Liver (tissue), 9 donors: ENCODE measurements around the gene GJB1. TPM values are rescaled to one million over a fixed set of nuclear protein-coding genes. Genes with fewer than 3 reads are reported as not detected.

Experiments
- DNase-seq: peaks from one replicate; pipeline ENCODE4 v3.0.0-alpha.2; 2017; ENCODE audit warnings: low spot score
- H3K27ac ChIP-seq, 2 donors: one replicate each; pipeline ENCODE4 v1.7.0; 2013; ENCODE audit warnings: inconsistent platforms in 2 of 2, low read length in 2 of 2, control low read depth in 1 of 2, low read depth in 1 of 2, mild to moderate bottlenecking in 1 of 2
- H3K27me3 ChIP-seq, 4 donors: one replicate each; pipeline versions ENCODE4 v1.6.1 to v1.7.0; 2013; ENCODE audit warnings: low read length in 3 of 4, inconsistent platforms in 1 of 4, mild to moderate bottlenecking in 1 of 4, moderate library complexity in 1 of 4; ENCODE audit not compliant: control insufficient read depth in 4 of 4, insufficient read depth in 4 of 4
- H3K36me3 ChIP-seq, 4 donors: one replicate each; pipeline versions ENCODE4 v1.6.1 to v1.7.0; 2013; ENCODE audit warnings: low read length in 3 of 4, mild to moderate bottlenecking in 3 of 4, low read depth in 1 of 4, moderate library complexity in 1 of 4; ENCODE audit not compliant: control insufficient read depth in 4 of 4, insufficient read depth in 3 of 4
- H3K4me1 ChIP-seq, 4 donors: one replicate each; pipeline versions ENCODE4 v1.6.1 to v1.7.0; 2013; ENCODE audit warnings: low read length in 3 of 4, mild to moderate bottlenecking in 3 of 4, moderate library complexity in 1 of 4; ENCODE audit not compliant: control insufficient read depth in 4 of 4, insufficient read depth in 4 of 4
- H3K4me3 ChIP-seq, 3 donors: one replicate each; pipeline versions ENCODE4 v1.6.1 to v1.7.0; 2013; ENCODE audit warnings: low read length in 3 of 3, control low read depth in 1 of 3, low read depth in 1 of 3, mild to moderate bottlenecking in 1 of 3
- H3K9ac ChIP-seq, 2 donors: one replicate each; pipeline ENCODE4 v1.7.0; 2013; ENCODE audit warnings: low read length in 2 of 2, mild to moderate bottlenecking in 2 of 2, moderate library complexity in 2 of 2, control low read depth in 1 of 2, low read depth in 1 of 2
- H3K9me3 ChIP-seq, 4 donors: one replicate each; pipeline versions ENCODE4 v1.6.1 to v1.7.0; 2013; ENCODE audit warnings: low read length in 3 of 4; ENCODE audit not compliant: control insufficient read depth in 4 of 4
- EGR1 ChIP-seq, 2 donors: IDR thresholded peaks; 2 replicates each; pipeline ENCODE4 v1.6.1; 2016 to 2018; ENCODE audit warnings: antibody characterized with exemption in 2 of 2, low read depth in 2 of 2
- FOXA1 ChIP-seq: IDR thresholded peaks from 2 replicates; pipeline ENCODE4 v1.6.1; 2016; ENCODE audit warnings: antibody characterized with exemption
- FOXA2 ChIP-seq: IDR thresholded peaks from 2 replicates; pipeline ENCODE4 v1.6.1; 2016; ENCODE audit warnings: antibody characterized with exemption
- GABPA ChIP-seq, 2 donors: IDR thresholded peaks in 1 of 2; conservative IDR thresholded peaks in 1 of 2; 2 replicates each; pipeline ENCODE4 v1.6.1; 2016; ENCODE audit warnings: antibody characterized with exemption in 2 of 2, mild to moderate bottlenecking in 1 of 2, moderate library complexity in 1 of 2
- HNF4A ChIP-seq, 2 donors: conservative IDR thresholded peaks; 2 replicates each; pipeline ENCODE4 v1.6.1; 2016; ENCODE audit warnings: antibody characterized with exemption in 2 of 2, mild to moderate bottlenecking in 2 of 2
- HNF4G ChIP-seq: IDR thresholded peaks from 2 replicates; pipeline ENCODE4 v1.6.1; 2016; ENCODE audit warnings: antibody characterized with exemption
- JUND ChIP-seq, 2 donors: IDR thresholded peaks; 2 replicates each; pipeline ENCODE4 v1.6.1; 2016; ENCODE audit warnings: antibody characterized with exemption in 2 of 2
- MAX ChIP-seq: IDR thresholded peaks from 2 replicates; pipeline ENCODE4 v1.6.1; 2016; ENCODE audit warnings: antibody characterized with exemption
- NR2F2 ChIP-seq: IDR thresholded peaks from 2 replicates; pipeline ENCODE4 v1.6.1; 2016; ENCODE audit warnings: antibody characterized with exemption
- RAD21 ChIP-seq, 2 donors: IDR thresholded peaks; 2 replicates each; pipeline ENCODE4 v1.6.1; 2016; ENCODE audit warnings: antibody characterized with exemption in 2 of 2, mild to moderate bottlenecking in 2 of 2
- RXRA ChIP-seq, 2 donors: IDR thresholded peaks; 2 replicates each; pipeline ENCODE4 v1.6.1; 2017 to 2018; ENCODE audit warnings: antibody characterized with exemption in 2 of 2, mild to moderate bottlenecking in 1 of 2
- SP1 ChIP-seq: IDR thresholded peaks from 2 replicates; pipeline ENCODE4 v1.6.1; 2018; ENCODE audit warnings: antibody characterized with exemption, mild to moderate bottlenecking
- TAF1 ChIP-seq: conservative IDR thresholded peaks from 2 replicates; pipeline ENCODE4 v1.6.1; 2016; ENCODE audit warnings: antibody characterized with exemption, mild to moderate bottlenecking
- YY1 ChIP-seq: IDR thresholded peaks from 2 replicates; pipeline ENCODE4 v1.6.1; 2016; ENCODE audit warnings: antibody characterized with exemption, mild to moderate bottlenecking
- WGBS: extraction: QIAGEN DNeasy Blood & Tissue Kit; methylation state at CpG from one replicate; pipeline ENCODE4 v1.1.7; 2013; 5-methylcytosine and 5-hydroxymethylcytosine counted together
- polyA plus RNA-seq, 2 donors: library from polyadenylated mRNA; stranded (reverse) in 1 of 2; unstranded in 1 of 2; fragments of 200-250 nt in 1 of 2; fragments of >200 nt in 1 of 2; fragmentation: Nextera tagmentation in 1 of 2; extraction: Ambion mirVana in 1 of 2; gene quantifications; one replicate each; pipeline versions ENCODE4 v1.2.1 to v1.2.3, GENCODE V29; 2013 to 2015
- total RNA-seq, 2 donors: library from RNA; depleted of rRNA; stranded (reverse); fragments of >200 nt; gene quantifications; one replicate each; pipeline ENCODE4 v1.2.3, GENCODE V29; 2014
- TF ChIP-seq, protein P1 (sequence below): fragments of 150-350 bp; IDR thresholded peaks from 2 replicates; pipeline ENCODE4 v1.5.1; 2017; ENCODE audit warnings: improper control_type of control experiment, low read depth, low read length; ENCODE audit not compliant: missing input control
- TF ChIP-seq, protein P2 (sequence below): IDR thresholded peaks from 2 replicates; pipeline ENCODE4 v1.6.1; 2016; ENCODE audit warnings: antibody characterized with exemption
- TF ChIP-seq, protein P3 (sequence below): IDR thresholded peaks from 2 replicates; pipeline ENCODE4 v1.6.1; 2016; ENCODE audit warnings: antibody characterized with exemption
- TF ChIP-seq, protein P4 (sequence below): IDR thresholded peaks from 2 replicates; pipeline ENCODE4 v1.6.1; 2016; ENCODE audit warnings: antibody characterized with exemption, mild to moderate bottlenecking
- donor health status: healthy.
- donor health status: healthy.
- donor health status: healthy.
- donor health status: healthy.
- donor health status: healthy.

Gene GJB1
- total and polyA plus RNA-seq, 4 donors = 77.1 to 251 (median 199) TPM

DNA sequence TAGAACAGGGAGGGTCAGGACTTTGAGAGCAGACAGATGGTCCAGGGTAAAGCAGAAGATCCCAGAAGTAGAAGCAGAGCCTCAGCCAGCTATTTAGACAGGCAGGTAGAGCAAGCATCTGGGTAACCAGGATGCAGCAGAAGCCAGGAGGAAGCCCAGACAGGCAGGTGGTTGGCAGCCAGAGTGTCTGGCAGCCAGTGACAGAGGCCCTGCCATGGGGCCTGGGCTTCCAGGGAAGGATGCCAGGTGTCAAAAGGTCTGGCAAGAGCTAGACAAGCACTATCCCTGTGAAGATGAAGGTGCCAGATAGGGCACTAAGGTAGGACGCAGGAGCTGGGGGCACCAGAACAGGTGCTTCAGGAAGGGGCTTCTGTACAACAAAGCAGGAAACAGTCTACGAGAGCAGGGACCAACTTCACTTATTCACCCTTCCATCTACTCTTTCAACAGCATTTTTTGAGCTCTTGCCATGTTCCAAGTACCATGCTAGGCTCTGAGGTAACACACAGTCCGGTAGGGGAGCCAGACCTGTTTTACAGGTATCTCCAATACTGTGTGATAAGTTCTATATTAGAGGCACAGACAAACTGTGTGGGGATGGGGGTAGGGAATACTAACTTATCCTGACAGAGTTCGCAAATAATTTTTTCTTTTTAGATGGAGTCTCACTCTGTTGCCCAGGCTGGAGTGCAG lies 38.1 kb upstream of the GJB1 start:
- Histone ChIP-seq H3K9me3 (no peaks in the 10 kb centered on the region), H3K4me3 (no peak overlapping the region), H3K27me3 (peaks cover 0 to 3% (median 0%) of the 10 kb centered on the region in 4 donors), H3K27ac (peak overlapping the region; percentile 8 to 10), H3K9ac (no peak overlapping the region), H3K36me3 (no peaks in the 10 kb centered on the region), H3K4me1 (peaks cover 2 to 32% (median 25%) of the 10 kb centered on the region in 4 donors)
- no peak for TF ChIP-seq EGR1 (IDR thresholded peaks at IDR 0.05; ENCODE audit: low read depth in 2 of 2)
- TF ChIP-seq HNF4A (conservative IDR thresholded peaks at IDR 0.05) = no peak
- TF ChIP-seq, protein P1, sequence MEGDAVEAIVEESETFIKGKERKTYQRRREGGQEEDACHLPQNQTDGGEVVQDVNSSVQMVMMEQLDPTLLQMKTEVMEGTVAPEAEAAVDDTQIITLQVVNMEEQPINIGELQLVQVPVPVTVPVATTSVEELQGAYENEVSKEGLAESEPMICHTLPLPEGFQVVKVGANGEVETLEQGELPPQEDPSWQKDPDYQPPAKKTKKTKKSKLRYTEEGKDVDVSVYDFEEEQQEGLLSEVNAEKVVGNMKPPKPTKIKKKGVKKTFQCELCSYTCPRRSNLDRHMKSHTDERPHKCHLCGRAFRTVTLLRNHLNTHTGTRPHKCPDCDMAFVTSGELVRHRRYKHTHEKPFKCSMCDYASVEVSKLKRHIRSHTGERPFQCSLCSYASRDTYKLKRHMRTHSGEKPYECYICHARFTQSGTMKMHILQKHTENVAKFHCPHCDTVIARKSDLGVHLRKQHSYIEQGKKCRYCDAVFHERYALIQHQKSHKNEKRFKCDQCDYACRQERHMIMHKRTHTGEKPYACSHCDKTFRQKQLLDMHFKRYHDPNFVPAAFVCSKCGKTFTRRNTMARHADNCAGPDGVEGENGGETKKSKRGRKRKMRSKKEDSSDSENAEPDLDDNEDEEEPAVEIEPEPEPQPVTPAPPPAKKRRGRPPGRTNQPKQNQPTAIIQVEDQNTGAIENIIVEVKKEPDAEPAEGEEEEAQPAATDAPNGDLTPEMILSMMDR = peak; percentile 1
- TF ChIP-seq JUND (IDR thresholded peaks at IDR 0.05) = no peak
- no peak for TF ChIP-seq GABPA (IDR thresholded peaks at IDR 0.05 in 1 of 2, conservative IDR thresholded peaks at IDR 0.05 in 1 of 2)
- TF ChIP-seq RAD21 (IDR thresholded peaks at IDR 0.05) = peak in 1 of 2 donors; percentile 34
- peak; percentile 39 for TF ChIP-seq NR2F2
- TF ChIP-seq TAF1 = no peak
- TF ChIP-seq FOXA1 = no peak
- 44% methylated on average over 4 of the region's 4 CpGs for WGBS
- DNase-seq = no peak

DNA sequence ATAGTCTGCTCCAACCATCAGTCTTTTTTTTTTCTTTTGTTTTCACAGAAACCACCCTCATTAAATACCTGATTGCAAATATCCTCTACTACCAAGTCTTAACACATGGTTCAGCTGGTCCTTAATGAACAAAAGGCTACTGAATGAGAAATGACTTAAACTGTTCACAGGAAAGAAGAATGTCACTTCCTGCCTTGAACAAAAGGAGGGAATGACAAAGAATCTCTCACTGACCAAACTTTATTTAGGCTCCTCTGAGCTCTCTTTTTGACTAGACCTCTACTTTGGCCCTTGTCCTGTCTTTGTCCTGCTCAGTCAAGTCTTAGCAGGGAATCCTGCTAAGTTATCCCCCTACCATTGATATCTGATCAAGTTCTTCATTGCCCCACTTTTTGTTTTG lies 31.8 kb upstream of the GJB1 start:
- no peaks in the 10 kb centered on the region for H3K36me3 ChIP-seq
- H3K9ac ChIP-seq = no peak overlapping the region
- H3K4me3 ChIP-seq = no peak overlapping the region
- no peaks in the 10 kb centered on the region for H3K27me3 ChIP-seq
- no peaks in the 10 kb centered on the region for H3K9me3 ChIP-seq
- DNase-seq = no peak
- no peaks in the 10 kb centered on the region for H3K4me1 ChIP-seq
- no peak overlapping the region for H3K27ac ChIP-seq
- TF ChIP-seq MAX (no peak), EGR1 (IDR thresholded peaks at IDR 0.05; ENCODE audit: low read depth in 2 of 2) (no peak), YY1 (no peak), HNF4A (conservative IDR thresholded peaks at IDR 0.05) (no peak), NR2F2 (no peak), FOXA1 (no peak), RAD21 (IDR thresholded peaks at IDR 0.05) (no peak), GABPA (IDR thresholded peaks at IDR 0.05 in 1 of 2, conservative IDR thresholded peaks at IDR 0.05 in 1 of 2) (no peak), RXRA (IDR thresholded peaks at IDR 0.05) (no peak), JUND (IDR thresholded peaks at IDR 0.05) (no peak), SP1 (no peak), FOXA2 (no peak), HNF4G (no peak), TAF1 (no peak)
- TF ChIP-seq, protein P2, sequence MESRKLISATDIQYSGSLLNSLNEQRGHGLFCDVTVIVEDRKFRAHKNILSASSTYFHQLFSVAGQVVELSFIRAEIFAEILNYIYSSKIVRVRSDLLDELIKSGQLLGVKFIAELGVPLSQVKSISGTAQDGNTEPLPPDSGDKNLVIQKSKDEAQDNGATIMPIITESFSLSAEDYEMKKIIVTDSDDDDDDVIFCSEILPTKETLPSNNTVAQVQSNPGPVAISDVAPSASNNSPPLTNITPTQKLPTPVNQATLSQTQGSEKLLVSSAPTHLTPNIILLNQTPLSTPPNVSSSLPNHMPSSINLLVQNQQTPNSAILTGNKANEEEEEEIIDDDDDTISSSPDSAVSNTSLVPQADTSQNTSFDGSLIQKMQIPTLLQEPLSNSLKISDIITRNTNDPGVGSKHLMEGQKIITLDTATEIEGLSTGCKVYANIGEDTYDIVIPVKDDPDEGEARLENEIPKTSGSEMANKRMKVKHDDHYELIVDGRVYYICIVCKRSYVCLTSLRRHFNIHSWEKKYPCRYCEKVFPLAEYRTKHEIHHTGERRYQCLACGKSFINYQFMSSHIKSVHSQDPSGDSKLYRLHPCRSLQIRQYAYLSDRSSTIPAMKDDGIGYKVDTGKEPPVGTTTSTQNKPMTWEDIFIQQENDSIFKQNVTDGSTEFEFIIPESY = no peak
- TF ChIP-seq, protein P3, sequence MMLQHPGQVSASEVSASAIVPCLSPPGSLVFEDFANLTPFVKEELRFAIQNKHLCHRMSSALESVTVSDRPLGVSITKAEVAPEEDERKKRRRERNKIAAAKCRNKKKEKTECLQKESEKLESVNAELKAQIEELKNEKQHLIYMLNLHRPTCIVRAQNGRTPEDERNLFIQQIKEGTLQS = no peak
- TF ChIP-seq, protein P4, sequence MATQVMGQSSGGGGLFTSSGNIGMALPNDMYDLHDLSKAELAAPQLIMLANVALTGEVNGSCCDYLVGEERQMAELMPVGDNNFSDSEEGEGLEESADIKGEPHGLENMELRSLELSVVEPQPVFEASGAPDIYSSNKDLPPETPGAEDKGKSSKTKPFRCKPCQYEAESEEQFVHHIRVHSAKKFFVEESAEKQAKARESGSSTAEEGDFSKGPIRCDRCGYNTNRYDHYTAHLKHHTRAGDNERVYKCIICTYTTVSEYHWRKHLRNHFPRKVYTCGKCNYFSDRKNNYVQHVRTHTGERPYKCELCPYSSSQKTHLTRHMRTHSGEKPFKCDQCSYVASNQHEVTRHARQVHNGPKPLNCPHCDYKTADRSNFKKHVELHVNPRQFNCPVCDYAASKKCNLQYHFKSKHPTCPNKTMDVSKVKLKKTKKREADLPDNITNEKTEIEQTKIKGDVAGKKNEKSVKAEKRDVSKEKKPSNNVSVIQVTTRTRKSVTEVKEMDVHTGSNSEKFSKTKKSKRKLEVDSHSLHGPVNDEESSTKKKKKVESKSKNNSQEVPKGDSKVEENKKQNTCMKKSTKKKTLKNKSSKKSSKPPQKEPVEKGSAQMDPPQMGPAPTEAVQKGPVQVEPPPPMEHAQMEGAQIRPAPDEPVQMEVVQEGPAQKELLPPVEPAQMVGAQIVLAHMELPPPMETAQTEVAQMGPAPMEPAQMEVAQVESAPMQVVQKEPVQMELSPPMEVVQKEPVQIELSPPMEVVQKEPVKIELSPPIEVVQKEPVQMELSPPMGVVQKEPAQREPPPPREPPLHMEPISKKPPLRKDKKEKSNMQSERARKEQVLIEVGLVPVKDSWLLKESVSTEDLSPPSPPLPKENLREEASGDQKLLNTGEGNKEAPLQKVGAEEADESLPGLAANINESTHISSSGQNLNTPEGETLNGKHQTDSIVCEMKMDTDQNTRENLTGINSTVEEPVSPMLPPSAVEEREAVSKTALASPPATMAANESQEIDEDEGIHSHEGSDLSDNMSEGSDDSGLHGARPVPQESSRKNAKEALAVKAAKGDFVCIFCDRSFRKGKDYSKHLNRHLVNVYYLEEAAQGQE = no peak
- TF ChIP-seq, protein P1 = no peak
